ENCODE results near the gene ZNF580. TPM values are rescaled to one million over a fixed set of nuclear protein-coding genes. Genes with fewer than 3 reads are reported as not detected.

The ZNF580 gene
- total and polyA plus RNA-seq, 2 of the 13 experiments (the other 11 are each of a cell fraction or from before 2014, with no cell fraction given): 4.4 to 6.0 TPM

GRCh38 chr19:55624109-55625003, 16.4 kb upstream of the ZNF580 start, which contains the start of gene ZNF784 (continued):
- no peak; the same call in 1 of the 2 replicates for TF ChIP-seq DZIP1 (CRISPR knock-in tag; IDR thresholded peaks at IDR 0.05)
- no peak for TF ChIP-seq ZBTB3 (CRISPR knock-in tag; IDR thresholded peaks at IDR 0.05; ENCODE audit: borderline replicate concordance, low read depth)
- no peak for TF ChIP-seq ZSCAN21 (CRISPR knock-in tag; IDR thresholded peaks at IDR 0.05; ENCODE audit: borderline replicate concordance)
- TF ChIP-seq ZNF205 (CRISPR knock-in tag; IDR thresholded peaks at IDR 0.05): no peak
- TF ChIP-seq ZNF761 (CRISPR knock-in tag; conservative IDR thresholded peaks at IDR 0.05): no peak; the same call in 1 of the 2 replicates
- no peak for TF ChIP-seq PHF21A (CRISPR knock-in tag; IDR thresholded peaks at IDR 0.05)
- no peak for TF ChIP-seq KDM6A (CRISPR knock-in tag; IDR thresholded peaks at IDR 0.05; ENCODE audit: low read depth)
- no peak for TF ChIP-seq CENPT (CRISPR knock-in tag; IDR thresholded peaks at IDR 0.05; ENCODE audit: low read depth)
- TF ChIP-seq IRF2 (CRISPR knock-in tag; IDR thresholded peaks at IDR 0.05): no peak
- TF ChIP-seq RFX3 (CRISPR knock-in tag; IDR thresholded peaks at IDR 0.05): no peak
- TF ChIP-seq, protein P1, sequence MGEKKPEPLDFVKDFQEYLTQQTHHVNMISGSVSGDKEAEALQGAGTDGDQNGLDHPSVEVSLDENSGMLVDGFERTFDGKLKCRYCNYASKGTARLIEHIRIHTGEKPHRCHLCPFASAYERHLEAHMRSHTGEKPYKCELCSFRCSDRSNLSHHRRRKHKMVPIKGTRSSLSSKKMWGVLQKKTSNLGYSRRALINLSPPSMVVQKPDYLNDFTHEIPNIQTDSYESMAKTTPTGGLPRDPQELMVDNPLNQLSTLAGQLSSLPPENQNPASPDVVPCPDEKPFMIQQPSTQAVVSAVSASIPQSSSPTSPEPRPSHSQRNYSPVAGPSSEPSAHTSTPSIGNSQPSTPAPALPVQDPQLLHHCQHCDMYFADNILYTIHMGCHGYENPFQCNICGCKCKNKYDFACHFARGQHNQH (CRISPR knock-in tag; IDR thresholded peaks at IDR 0.05): no peak
- no peak for TF ChIP-seq MXD3 (CRISPR knock-in tag; IDR thresholded peaks at IDR 0.05)
- no peak for TF ChIP-seq PLRG1 (conservative IDR thresholded peaks at IDR 0.05)
- TF ChIP-seq ZNF607 (CRISPR knock-in tag; IDR thresholded peaks at IDR 0.05; ENCODE audit: borderline replicate concordance): no peak
- 0 out of 2 replicates have a peak, but pooled peaks have one; percentile 16 for TF ChIP-seq ZNF777 (CRISPR knock-in tag; IDR thresholded peaks at IDR 0.05)
- no peak for TF ChIP-seq THAP7 (CRISPR knock-in tag; IDR thresholded peaks at IDR 0.05)
- peak; percentile 89 for TF ChIP-seq SP4 (CRISPR knock-in tag; IDR thresholded peaks at IDR 0.05)
- TF ChIP-seq, protein P2, sequence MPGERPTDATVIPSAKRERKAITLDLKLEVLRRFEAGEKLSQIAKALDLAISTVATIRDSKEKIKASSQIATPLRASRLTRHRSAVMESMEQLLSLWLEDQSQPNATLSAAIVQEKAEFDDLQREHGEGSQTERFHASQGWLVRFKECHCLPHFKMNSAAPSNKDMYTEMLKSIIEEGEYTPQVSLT (CRISPR knock-in tag; IDR thresholded peaks at IDR 0.05; ENCODE audit: borderline replicate concordance, low read depth): no peak
- TF ChIP-seq ZNF124 (CRISPR knock-in tag; IDR thresholded peaks at IDR 0.05): no peak
- TF ChIP-seq SALL2 (CRISPR knock-in tag; IDR thresholded peaks at IDR 0.05): no peak
- 0 out of 2 replicates have a peak, but pooled peaks have one; percentile 20 for TF ChIP-seq ZBTB38 (CRISPR knock-in tag; IDR thresholded peaks at IDR 0.05)
- no peak for TF ChIP-seq ZNF781 (CRISPR knock-in tag; IDR thresholded peaks at IDR 0.05; ENCODE audit: borderline replicate concordance, not compliant biosample characterization)
- no peak for TF ChIP-seq FOXO1 (CRISPR knock-in tag; IDR thresholded peaks at IDR 0.05)
- no peak for TF ChIP-seq ZNF83 (CRISPR knock-in tag; IDR thresholded peaks at IDR 0.05; ENCODE audit: borderline replicate concordance)
- no peak for TF ChIP-seq NAIF1 (CRISPR knock-in tag; IDR thresholded peaks at IDR 0.05; ENCODE audit: borderline replicate concordance)
